PFSK-1 (cell line): Measurements from ENCODE around the gene TMED4.

Experiments
- FOXP2 ChIP-seq: optimal IDR thresholded peaks from 2 replicates; pipeline ENCODE3; 2011; ENCODE audit warnings: borderline replicate concordance, control low read depth, inconsistent platforms; ENCODE audit not compliant: insufficient read depth; ENCODE audit errors: extremely low read length, extremely low read depth
- POLR2AphosphoS5 ChIP-seq: IDR thresholded peaks from 2 replicates; pipeline ENCODE4 v1.6.1; 2012; ENCODE audit warnings: low read depth, mild to moderate bottlenecking, control low read depth, low read length, moderate library complexity
- REST ChIP-seq, 2 experiments: IDR thresholded peaks; 2 replicates each; pipeline versions ENCODE4 v1.6.1 to v1.8.0; 2011 to 2012; ENCODE audit warnings: low read depth in 2 of 2, low read length in 2 of 2, control low read depth in 1 of 2, inconsistent platforms in 1 of 2, mild to moderate bottlenecking in 1 of 2, moderate library complexity in 1 of 2; ENCODE audit not compliant: insufficient read depth in 1 of 2
- SIN3A ChIP-seq: IDR thresholded peaks from 2 replicates; pipeline ENCODE4 v1.6.1; 2012; ENCODE audit warnings: mild to moderate bottlenecking, low read length, moderate library complexity, borderline replicate concordance; ENCODE audit not compliant: insufficient read depth
- TAF1 ChIP-seq: IDR thresholded peaks from 2 replicates; pipeline ENCODE4 v1.6.1; 2012; ENCODE audit warnings: low read length, control low read depth, borderline replicate concordance; ENCODE audit not compliant: insufficient read depth

The TMED4 gene

GRCh38 chr7:44625526-44626471 is 43.8 kb upstream of the TMED4 start:
- TF ChIP-seq TAF1, result no peak
- TF ChIP-seq REST (IDR thresholded peaks at IDR 0.05; ENCODE audit: insufficient read depth in 1 of 2, low read depth in 2 of 2, low read length in 2 of 2), result no peak
- TF ChIP-seq POLR2AphosphoS5, result no peak
- TF ChIP-seq FOXP2, result no peak
- no peak for TF ChIP-seq SIN3A

- TF ChIP-seq FOXP2 (no peak), SIN3A (no peak), TAF1 (no peak), POLR2AphosphoS5 (no peak), REST (IDR thresholded peaks at IDR 0.05; ENCODE audit: insufficient read depth in 1 of 2, low read depth in 2 of 2, low read length in 2 of 2) (no peak)
Observed at GRCh38 chr7:44624318-44624717, 42.3 kb upstream of the TMED4 start.

DNA sequence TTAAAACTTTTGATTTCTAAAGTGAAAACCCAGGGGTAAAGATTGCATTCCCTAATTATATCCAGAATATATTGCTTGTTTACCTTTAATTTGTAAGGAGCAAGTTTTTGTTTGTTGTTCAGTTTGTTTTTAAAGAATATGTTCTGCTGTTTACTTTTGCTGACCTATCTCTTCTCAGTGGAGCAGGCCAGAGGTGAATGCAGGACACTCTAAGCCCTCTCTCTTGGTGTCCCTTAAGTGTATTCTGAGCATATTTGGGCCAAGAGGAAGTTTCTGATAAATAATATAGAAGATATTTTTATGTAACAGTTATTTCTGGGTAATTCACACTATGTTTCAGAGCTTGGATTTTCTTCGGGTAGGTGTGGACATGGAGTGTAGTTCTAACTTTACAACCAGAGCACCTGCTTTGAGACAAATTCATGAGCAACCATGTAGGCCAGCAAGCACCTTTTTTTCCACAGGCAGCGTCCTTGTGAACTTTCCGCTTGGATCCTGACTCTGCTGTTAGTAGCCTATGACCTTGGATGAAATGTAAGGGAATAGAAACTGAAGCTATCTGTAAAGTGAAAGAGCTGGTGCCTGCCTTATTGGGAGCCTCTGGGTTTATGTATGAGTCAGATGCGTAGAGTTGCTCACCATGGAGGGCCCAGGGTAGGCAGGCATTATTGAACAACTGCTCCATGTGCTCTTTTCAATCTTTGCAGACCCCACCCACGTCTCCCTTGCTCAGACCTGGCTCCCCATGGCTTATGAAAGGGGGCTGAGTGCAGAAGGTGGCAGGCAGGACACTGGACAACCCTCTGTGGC is 40.5 kb upstream of the TMED4 start:
- TF ChIP-seq SIN3A, result no peak
- no peak for TF ChIP-seq FOXP2
- TF ChIP-seq REST (IDR thresholded peaks at IDR 0.05; ENCODE audit: insufficient read depth in 1 of 2, low read depth in 2 of 2, low read length in 2 of 2), result no peak
- no peak for TF ChIP-seq TAF1
- TF ChIP-seq POLR2AphosphoS5, result no peak

GRCh38 chr7:44621750-44622103 is 39.7 kb upstream of the TMED4 start:
- TF ChIP-seq REST (IDR thresholded peaks at IDR 0.05; ENCODE audit: insufficient read depth in 1 of 2, low read depth in 2 of 2, low read length in 2 of 2), result no peak
- no peak for TF ChIP-seq POLR2AphosphoS5
- TF ChIP-seq FOXP2, result no peak
- no peak for TF ChIP-seq SIN3A
- no peak for TF ChIP-seq TAF1
